Measurements from ENCODE around the gene DNMT1.

The DNMT1 gene

DNA sequence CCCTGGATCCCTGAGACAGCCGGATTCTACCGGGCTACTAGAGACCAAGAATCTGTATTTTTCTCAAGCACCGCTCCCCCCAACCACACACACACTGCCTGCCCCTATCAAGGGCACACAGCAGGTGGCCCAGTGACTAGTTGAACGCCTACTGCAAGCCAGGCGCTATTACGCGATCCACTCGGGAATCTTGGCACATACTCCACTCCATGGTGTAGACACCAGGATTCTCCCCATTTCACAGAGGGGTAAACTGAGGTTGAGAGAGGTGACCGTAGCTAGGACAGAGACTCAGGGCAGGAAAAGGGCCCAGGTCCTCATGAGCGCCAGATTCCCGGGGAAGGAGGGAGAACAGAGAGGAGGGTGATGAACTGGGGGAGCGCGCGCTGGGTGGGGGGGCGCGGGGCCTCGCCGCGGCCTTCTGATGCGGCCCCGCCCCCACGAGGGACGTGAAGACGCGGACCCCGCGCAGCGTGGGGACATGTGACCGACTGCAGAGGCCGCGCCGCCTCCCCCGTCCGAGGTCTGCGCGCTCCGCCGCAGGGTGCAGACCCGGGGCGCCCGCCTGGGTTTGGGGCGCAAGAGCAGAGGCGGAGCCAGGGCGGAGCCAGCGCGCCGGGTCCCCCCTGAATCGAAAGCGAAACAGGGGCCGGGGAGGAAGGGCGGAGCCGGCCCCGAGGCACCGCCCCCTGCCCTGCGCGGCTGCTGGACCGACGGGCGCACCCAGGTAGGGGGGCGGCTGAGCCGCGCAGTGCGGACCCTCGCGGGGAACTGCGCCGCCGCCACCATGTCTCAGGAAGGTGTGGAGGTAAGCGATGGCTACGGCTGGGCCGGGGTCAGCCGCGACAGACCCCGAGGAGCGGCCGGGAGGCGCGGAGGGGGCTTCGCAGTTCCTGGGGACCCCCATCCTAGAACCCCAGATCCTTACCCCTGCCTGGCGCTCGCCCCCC, 108.8 kb downstream of the DNMT1 start, which contains the start of gene SHFL:
Gene SHFL, plus strand, starts transcription at position 677 of the 950 bp plus-strand sequence. Its CDS starts 111 bp downstream, at position 788.
- peak within 1 kb of the TSS; percentile 69 for H3K4me3 ChIP-seq (ENCODE audit: low read depth, low read length)
- no peaks in the 10 kb centered on the region for H3K9me3 ChIP-seq (ENCODE audit: control insufficient read depth, insufficient read depth, low read length)
- H3K4me1 ChIP-seq (ENCODE audit: control insufficient read depth, insufficient read depth, low read length), result no peaks in the 10 kb centered on the region
- H3K27me3 ChIP-seq (ENCODE audit: control insufficient read depth, insufficient read depth, low read length), result no peaks in the 10 kb centered on the region
- H3K9ac ChIP-seq (ENCODE audit: low read depth, low read length), result no peak within 1 kb of the TSS
- peaks cover 12% of the 10 kb centered on the region for H3K36me3 ChIP-seq (ENCODE audit: control insufficient read depth, insufficient read depth, low read length)

- no peaks in the 10 kb centered on the region for H3K27me3 ChIP-seq (ENCODE audit: control insufficient read depth, insufficient read depth, low read length)
- H3K9ac ChIP-seq (ENCODE audit: low read depth, low read length), result no peak overlapping the region
- H3K9me3 ChIP-seq (ENCODE audit: control insufficient read depth, insufficient read depth, low read length), result no peaks in the 10 kb centered on the region
- H3K4me3 ChIP-seq (ENCODE audit: low read depth, low read length), result no peak overlapping the region
- H3K36me3 ChIP-seq (ENCODE audit: control insufficient read depth, insufficient read depth, low read length), result peaks cover 9% of the 10 kb centered on the region
- no peaks in the 10 kb centered on the region for H3K4me1 ChIP-seq (ENCODE audit: control insufficient read depth, insufficient read depth, low read length)
Measured at GRCh38 chr19:10084803-10085202, 110.0 kb downstream of the DNMT1 start.

DNA sequence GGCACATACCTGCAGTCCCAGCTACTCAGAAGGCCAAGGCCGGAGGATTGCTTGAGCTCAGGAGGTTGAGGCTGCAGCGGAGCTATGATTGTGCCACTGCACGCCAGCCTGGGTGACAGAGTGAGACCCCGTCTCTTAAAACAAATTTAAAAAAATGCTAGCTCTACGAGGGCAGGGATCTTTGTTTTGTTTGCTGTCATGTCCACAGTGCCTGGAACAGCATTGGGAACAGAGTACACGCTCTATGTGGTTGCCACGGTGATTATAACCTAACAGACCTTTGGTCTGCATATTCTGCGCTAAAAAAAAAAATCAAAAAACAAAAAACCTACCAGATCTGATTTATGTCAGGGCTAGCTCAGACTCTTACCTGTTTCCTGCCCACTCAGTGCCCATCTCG, 110.8 kb downstream of the DNMT1 start:
- Histone ChIP-seq H3K36me3 (ENCODE audit: control insufficient read depth, insufficient read depth, low read length) (no peaks in the 10 kb centered on the region), H3K9ac (ENCODE audit: low read depth, low read length) (no peak overlapping the region), H3K9me3 (ENCODE audit: control insufficient read depth, insufficient read depth, low read length) (no peaks in the 10 kb centered on the region)

More for the DNA sequence above, 110.8 kb downstream of the DNMT1 start:
- no peaks in the 10 kb centered on the region for H3K4me1 ChIP-seq (ENCODE audit: control insufficient read depth, insufficient read depth, low read length)
- H3K27me3 ChIP-seq (ENCODE audit: control insufficient read depth, insufficient read depth, low read length), result no peaks in the 10 kb centered on the region
- H3K4me3 ChIP-seq (ENCODE audit: low read depth, low read length), result no peak overlapping the region
